IPS-18a (cell line): ENCODE data around the gene ACSL5.
"Not testable (repeated sequence)": the region's sequence is repeated elsewhere in the genome, so short reads cannot be mapped to it uniquely, and the experiment has no call there.

Experiments
- H3K27ac ChIP-seq: one replicate; pipeline ENCODE4 v1.5.1; 2013; ENCODE audit warnings: low read length
- H3K27me3 ChIP-seq: one replicate; pipeline ENCODE4 v1.6.1; 2013; ENCODE audit warnings: mild to moderate bottlenecking, low read length; ENCODE audit not compliant: control insufficient read depth, insufficient read depth
- H3K36me3 ChIP-seq: one replicate; pipeline ENCODE4 v1.6.1; 2013; ENCODE audit warnings: low read depth, low read length; ENCODE audit not compliant: control insufficient read depth
- H3K4me1 ChIP-seq: one replicate; pipeline ENCODE4 v1.6.1; 2013; ENCODE audit warnings: low read depth, low read length; ENCODE audit not compliant: control insufficient read depth
- H3K4me3 ChIP-seq: one replicate; pipeline ENCODE4 v1.5.1; 2013; ENCODE audit warnings: low read length
- H3K9ac ChIP-seq: one replicate; pipeline ENCODE4 v1.6.1; 2013; ENCODE audit warnings: mild to moderate bottlenecking, low read length, moderate library complexity
- H3K9me3 ChIP-seq: one replicate; pipeline ENCODE4 v1.6.1; 2013; ENCODE audit warnings: low read depth, low read length; ENCODE audit not compliant: control insufficient read depth

Gene ACSL5

DNA sequence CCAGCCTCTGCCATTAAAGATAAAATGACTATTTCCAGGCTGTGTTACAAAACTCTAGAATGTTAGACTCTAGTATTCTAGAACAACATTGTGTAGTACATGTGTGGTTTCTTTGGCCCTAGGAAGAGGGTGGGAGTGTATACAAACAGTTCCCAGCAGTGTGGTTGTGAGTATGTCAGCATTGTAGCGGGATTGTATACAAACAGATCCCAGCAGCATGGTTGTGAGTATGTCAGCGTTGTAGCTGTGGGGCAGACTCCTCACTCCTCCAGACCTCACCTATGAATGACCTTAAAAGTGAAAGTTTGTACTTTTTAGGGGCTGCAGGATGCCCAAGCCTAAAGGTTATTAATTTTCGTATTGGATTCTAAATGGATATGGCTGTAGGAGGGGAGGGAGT is 6.9 kb upstream of the ACSL5 start:
- no peaks in the 10 kb centered on the region for H3K9me3 ChIP-seq
- H3K36me3 ChIP-seq = no peaks in the 10 kb centered on the region
- H3K27ac ChIP-seq = no peak overlapping the region
- H3K9ac ChIP-seq = no peak overlapping the region
- no peaks in the 10 kb centered on the region for H3K4me1 ChIP-seq
- H3K4me3 ChIP-seq = no peak overlapping the region
- no peaks in the 10 kb centered on the region for H3K27me3 ChIP-seq

GRCh38 chr10:112367516-112367915 is 6.4 kb upstream of the ACSL5 start:
- no peak overlapping the region for H3K9ac ChIP-seq
- no peak overlapping the region for H3K27ac ChIP-seq
- no peaks in the 10 kb centered on the region for H3K9me3 ChIP-seq
- no peaks in the 10 kb centered on the region for H3K36me3 ChIP-seq
- H3K4me3 ChIP-seq = no peak overlapping the region
- H3K4me1 ChIP-seq = no peaks in the 10 kb centered on the region
- H3K27me3 ChIP-seq = no peaks in the 10 kb centered on the region

- Histone ChIP-seq H3K9ac (no peak overlapping the region), H3K4me1 (no peaks in the 10 kb centered on the region), H3K4me3 (no peak overlapping the region), H3K36me3 (no peaks in the 10 kb centered on the region), H3K27ac (no peak overlapping the region), H3K27me3 (no peaks in the 10 kb centered on the region), H3K9me3 (no peaks in the 10 kb centered on the region)
Observed at GRCh38 chr10:112369495-112370423, 4.2 kb upstream of the ACSL5 start.

DNA sequence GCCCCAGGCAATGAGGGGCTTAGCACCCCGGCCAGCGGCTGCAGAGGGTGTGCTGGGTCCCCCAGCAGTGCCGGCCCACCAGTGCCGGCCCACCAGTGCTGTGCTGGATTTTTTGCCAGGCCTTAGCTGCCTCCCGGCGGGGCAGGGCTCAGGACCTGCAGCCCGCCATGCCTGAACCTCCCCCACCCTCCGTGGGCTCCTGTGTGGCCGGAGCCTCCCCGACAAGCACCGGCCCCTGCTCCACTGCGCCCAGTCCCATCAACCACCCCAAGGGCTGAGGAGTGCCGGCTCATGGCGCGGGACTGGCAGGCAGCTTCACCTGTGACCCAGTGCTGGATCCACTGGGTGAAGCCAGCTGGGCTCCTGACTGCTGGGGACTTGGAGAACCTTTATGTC is 3.5 kb upstream of the ACSL5 start:
- Histone ChIP-seq H3K27ac (no peak overlapping the region), H3K27me3 (no peaks in the 10 kb centered on the region), H3K9ac (no peak overlapping the region), H3K36me3 (no peaks in the 10 kb centered on the region), H3K4me1 (no peaks in the 10 kb centered on the region), H3K4me3 (no peak overlapping the region), H3K9me3 (no peaks in the 10 kb centered on the region)

DNA sequence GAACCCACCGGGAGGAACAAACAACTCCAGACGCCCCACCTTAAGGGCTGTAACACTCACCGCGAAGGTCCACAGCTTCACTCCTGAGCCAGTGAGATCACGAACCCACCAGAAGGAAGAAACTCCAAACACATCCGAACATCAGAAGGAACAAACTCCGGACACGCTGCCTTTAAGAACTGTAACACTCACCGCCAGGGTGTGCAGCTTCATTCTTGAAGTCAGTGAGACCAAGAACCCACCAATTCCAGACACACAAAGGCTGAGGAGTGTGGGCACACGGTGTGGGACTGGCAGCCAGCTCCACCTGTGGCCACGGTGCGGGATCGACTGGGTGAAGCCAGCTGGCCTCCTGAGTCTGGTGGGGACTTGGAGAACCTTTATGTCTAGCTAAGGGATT is 2.6 kb upstream of the ACSL5 start:
- H3K4me1 ChIP-seq, H3K4me3 ChIP-seq, H3K27me3 ChIP-seq, H3K9ac ChIP-seq, H3K9me3 ChIP-seq, H3K36me3 ChIP-seq, H3K27ac ChIP-seq: not testable (repeated sequence)

GRCh38 chr10:112372182-112372810 is 1.6 kb upstream of the ACSL5 start:
- not testable (repeated sequence) for H3K27ac ChIP-seq, H3K4me1 ChIP-seq, H3K4me3 ChIP-seq, H3K9me3 ChIP-seq, H3K27me3 ChIP-seq, H3K36me3 ChIP-seq, H3K9ac ChIP-seq

GRCh38 chr10:112374724-112375541 is 1.0 kb downstream of the ACSL5 start:
- Histone ChIP-seq H3K9ac (no peak overlapping the region), H3K27me3 (no peaks in the 10 kb centered on the region), H3K9me3 (no peaks in the 10 kb centered on the region), H3K36me3 (no peaks in the 10 kb centered on the region), H3K4me3 (no peak overlapping the region), H3K27ac (no peak overlapping the region), H3K4me1 (no peaks in the 10 kb centered on the region)

GRCh38 chr10:112375721-112376395 is 1.9 kb downstream of the ACSL5 start:
- no peaks in the 10 kb centered on the region for H3K4me1 ChIP-seq
- H3K36me3 ChIP-seq = no peaks in the 10 kb centered on the region
- no peak overlapping the region for H3K4me3 ChIP-seq
- H3K27ac ChIP-seq = no peak overlapping the region
- no peaks in the 10 kb centered on the region for H3K27me3 ChIP-seq
- no peak overlapping the region for H3K9ac ChIP-seq
- H3K9me3 ChIP-seq = no peaks in the 10 kb centered on the region

DNA sequence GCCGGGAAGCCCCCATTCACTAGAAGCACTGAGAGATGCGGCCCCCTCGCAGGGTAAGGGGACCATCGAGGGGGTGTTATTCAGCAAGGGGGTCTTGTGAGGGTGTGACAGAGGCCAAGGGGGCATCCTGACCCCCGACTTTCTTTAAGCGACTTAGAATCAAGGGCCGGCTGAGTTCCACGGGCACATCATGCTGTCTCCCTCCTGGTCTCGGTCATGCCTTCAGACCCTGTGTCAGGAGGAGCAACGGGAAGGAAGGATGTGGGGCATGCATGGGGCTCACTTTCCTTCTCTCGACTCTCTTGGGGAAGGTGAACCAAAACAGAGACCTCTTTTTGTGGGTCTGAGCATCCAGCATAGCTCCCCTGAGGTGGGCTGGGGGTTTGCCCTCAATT is 2.5 kb downstream of the ACSL5 start:
- Histone ChIP-seq H3K9me3 (no peaks in the 10 kb centered on the region), H3K27me3 (no peaks in the 10 kb centered on the region), H3K4me3 (no peak overlapping the region), H3K9ac (no peak overlapping the region), H3K36me3 (no peaks in the 10 kb centered on the region), H3K27ac (no peak overlapping the region), H3K4me1 (no peaks in the 10 kb centered on the region)

DNA sequence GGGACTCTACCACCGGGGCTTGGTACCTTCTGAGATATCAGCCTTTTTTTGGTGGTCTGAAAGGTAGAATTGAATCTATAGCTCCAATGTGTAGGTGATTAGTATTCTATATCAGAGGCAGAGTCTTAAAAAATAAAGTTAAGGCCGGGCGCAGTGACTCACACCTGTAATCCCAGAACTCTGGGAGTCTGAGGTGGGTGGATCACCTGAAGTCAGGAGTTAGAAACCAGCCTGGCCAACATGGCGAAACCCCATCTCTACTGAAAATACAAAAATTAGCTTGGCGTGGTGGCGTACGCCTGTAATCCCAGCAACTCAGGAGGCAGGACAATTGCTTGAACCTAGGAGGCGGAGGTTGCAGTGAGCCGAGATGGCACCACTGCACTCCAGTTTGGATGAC is 3.2 kb downstream of the ACSL5 start:
- not testable (repeated sequence) for H3K9ac ChIP-seq, H3K27ac ChIP-seq

DNA sequence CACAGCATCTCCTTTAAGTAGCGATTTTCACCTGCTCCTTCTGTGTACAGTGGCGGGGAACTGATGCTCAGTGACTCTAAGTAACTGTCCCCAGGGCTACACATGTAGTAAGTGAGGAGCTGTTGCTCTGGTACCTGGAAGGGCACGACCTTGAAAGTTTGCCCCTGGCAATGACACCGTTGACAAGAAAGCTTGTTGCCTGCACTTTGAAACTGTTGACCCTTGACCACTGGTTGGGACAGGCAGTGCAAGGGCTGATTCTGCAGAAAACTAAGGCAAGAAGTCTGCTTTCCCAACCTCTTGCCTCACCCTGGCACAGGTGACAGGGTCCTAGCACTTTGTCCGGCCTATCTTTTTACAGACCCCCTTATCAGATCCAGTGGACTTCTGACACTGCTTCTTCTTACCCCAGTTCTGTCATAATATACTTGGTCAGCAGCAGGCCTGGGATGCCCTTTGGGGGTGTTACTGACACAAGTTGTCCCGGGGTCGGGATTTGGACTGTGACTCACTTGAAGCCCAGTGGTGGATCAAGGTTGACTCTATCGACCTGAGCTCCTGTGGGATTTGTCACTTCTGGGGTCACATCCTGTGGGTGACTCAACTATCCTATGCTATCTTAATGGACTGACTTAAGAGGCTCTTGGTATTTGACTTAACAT is 5.8 kb downstream of the ACSL5 start:
- no peaks in the 10 kb centered on the region for H3K27me3 ChIP-seq
- H3K9ac ChIP-seq = no peak overlapping the region
- H3K27ac ChIP-seq = no peak overlapping the region
- H3K4me3 ChIP-seq = no peak overlapping the region
- H3K9me3 ChIP-seq = no peaks in the 10 kb centered on the region
- no peaks in the 10 kb centered on the region for H3K36me3 ChIP-seq
- no peaks in the 10 kb centered on the region for H3K4me1 ChIP-seq

More for the DNA sequence above, 3.2 kb downstream of the ACSL5 start:
- not testable (repeated sequence) for H3K4me1 ChIP-seq, H3K27me3 ChIP-seq, H3K36me3 ChIP-seq, H3K9me3 ChIP-seq, H3K4me3 ChIP-seq
